GM19467 (cell line): ENCODE results near the gene F8.
"Not testable (repeated sequence)": the region's sequence is repeated elsewhere in the genome, so short reads cannot be mapped to it uniquely, and the experiment has no call there.

Experiments
- ATAC-seq: cut with Tn5 transposase; IDR thresholded peaks from one replicate; pipeline ENCODE4 v1.9.1; 2021; ENCODE audit warnings: mild to moderate bottlenecking, moderate library complexity; ENCODE audit not compliant: unreplicated experiment

The F8 gene

DNA sequence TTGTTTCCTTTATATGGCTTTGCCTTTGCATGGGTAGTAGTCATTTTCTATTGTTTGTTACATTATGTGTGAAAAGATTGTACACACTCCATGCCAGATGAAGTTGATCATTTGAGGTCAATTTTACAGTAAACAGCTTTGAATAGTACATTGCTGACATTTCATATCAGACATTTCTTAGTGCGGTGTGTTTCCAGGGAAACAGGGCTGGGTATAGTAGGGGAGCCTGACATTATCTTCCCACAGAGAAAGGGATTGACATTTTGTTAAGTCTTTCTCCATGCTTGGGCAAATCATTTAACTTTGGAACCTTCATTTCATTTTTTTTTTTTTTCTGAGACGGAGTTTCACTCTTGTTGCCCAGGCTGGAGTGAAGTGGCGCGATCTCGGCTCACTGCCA is 9.1 kb upstream of the F8 start:
- ATAC-seq, result no peak

DNA sequence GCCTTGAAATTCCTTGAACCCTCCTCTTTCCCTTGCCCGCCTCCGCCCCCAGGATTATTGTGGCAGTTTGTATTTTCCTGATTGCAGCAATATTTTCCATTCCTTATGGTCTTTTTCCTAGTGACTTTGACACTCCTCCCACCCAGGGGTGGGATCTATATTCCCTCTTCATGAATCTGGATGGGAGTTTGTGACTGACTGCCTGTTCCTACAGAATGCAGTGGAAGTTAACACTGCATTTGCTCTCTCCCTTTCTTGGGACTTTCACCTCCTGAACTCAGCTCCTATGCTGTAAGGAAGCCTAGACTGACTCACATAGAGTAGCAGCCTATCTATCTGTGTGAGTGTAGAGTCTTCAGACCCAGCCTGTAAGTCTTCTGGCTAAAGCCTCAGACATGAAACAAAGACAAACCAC is 6.4 kb upstream of the F8 start:
- no peak for ATAC-seq

DNA sequence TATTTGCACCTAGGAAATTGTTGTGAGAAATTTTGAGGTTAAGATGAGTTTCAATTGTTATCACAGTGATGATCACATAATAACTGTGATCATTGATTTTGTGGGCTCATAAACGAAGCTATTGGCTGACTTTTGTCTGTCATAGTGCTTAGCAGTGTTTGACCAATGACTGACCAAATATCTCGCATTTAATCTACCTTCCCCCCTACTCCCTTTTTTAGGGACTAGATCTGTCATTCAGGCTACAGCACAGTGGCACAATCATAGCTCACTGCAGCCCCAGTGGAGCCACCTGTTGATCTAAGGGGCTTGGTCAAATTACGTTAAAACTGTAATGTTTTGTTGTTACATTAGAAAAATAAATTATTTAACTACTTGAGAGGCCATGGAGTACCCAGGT is 5.6 kb upstream of the F8 start:
- no peak for ATAC-seq

DNA sequence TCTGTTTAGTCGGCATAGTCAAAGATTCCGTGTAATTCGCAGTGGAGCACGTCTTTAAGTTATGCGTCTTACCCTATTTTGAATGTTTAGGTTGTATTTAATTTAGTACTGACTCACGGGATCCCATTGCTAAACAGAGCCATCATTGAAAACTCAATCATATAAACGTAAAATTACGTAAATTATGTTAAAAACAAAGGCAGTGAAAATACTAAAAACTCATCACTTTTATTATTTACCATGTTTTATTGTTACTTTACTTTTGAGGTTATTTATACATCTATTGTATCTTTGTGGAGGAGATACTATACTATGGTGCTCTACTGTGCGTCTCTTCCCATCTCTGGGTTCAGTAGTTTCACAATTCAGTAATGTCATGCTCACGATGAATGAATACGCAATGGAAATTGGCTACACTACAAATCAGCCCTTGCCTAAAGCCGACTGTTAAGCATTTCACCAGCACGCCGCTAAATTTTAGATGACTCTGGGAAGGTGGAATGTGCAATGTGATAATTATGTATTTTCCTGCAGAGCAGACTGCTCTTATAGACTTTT is 5.1 kb upstream of the F8 start:
- ATAC-seq, result no peak

DNA sequence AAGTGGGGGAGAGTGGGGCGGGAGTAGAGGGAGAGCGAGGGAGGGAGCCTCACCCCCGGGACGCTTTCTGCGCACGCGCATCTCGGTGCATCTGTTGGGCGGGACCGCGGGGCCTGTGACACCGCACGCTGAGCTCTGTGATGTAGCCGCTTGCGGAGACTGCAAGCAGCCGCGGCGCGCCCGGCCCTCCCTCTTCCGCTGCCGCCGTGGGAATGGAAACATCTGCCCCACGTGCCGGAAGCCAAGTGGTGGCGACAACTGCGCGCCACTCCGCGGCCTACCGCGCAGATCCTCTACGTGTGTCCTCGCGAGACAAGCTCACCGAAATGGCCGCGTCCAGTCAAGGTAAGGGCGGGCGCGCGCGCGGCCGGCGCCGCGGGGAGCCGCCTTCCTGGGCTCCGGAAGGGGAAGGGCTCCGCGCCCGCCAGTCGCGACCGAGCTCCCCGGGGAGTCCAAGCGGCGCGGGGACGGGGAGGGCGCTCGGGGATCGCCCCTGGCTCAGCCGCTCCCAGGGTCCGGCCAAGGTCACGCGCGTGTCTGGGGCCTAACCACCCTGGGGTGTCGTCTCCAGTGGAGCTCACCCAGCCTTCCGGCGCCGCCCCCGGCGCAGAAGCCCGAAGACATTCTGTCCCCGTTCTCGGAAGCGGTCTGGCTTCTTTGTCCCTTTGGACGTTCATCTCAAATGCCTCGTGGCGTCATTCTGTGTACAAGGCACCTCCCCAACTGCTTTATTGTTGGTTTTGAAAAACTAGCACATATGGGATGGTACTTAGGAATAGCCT is 4.4 kb upstream of the F8 start, which contains the start of gene FUNDC2:
FUNDC2 (plus strand) TSS at position 118 of the 782 bp plus-strand sequence; CDS start at position 213, 95 bp downstream.
- ATAC-seq, result peak; percentile 82

DNA sequence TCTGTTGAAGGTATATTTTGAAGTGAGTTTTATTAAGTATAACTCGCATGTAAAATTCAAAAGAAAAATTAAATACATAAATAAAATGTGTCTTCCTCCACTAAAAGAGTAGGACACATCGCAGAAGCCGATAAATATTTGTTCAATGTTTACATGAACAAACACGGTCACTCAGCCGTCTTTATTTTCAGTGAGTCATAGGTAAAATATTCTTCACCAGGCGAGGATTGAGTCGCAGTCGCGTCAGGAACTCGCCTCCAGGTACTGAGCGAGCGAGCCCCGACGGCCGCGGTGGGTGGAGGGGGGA is 3.9 kb upstream of the F8 start:
- ATAC-seq, result no peak

DNA sequence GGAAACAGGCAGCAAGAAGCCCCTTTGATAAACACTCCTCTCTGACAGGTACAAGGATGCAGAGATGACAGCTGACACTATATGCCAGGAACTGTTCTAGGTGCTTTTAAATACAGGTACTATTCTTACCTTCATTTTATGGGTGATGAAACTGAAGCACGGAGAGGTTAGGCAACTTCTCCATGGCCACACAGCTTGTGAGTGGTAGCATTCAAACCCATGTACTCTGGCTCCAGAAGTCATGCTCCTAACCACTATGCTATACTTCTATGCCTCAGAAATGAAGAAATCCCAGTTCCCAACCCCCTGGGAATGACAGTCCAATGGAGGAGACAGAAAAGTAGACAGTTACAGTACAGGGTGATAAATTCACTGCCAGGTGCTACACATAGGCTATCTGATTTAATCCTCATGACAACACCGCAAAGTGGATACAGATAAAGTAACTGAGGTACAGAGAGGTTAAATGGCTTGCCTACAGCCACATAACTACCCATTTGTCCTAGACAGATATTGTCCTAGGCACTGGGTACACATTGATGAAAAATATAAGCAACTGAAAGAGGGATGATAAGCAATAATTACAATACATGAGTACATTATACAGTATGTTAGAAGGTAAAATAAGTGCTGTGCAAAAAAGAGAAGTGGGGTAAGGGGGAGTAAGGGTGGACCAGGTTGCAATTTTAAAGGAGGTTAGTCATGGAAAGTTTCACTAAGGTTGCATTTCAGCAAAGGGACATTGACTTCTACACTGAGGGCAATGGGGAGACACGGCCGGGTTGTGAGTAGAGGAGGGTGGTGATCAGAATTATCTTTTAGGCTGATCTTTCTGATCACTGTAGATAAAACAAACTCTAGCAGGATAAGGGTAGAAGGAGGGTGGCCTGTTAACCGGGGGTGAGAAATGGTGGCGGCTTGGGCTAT is 1.6 kb upstream of the F8 start:
- ATAC-seq, result no peak

DNA sequence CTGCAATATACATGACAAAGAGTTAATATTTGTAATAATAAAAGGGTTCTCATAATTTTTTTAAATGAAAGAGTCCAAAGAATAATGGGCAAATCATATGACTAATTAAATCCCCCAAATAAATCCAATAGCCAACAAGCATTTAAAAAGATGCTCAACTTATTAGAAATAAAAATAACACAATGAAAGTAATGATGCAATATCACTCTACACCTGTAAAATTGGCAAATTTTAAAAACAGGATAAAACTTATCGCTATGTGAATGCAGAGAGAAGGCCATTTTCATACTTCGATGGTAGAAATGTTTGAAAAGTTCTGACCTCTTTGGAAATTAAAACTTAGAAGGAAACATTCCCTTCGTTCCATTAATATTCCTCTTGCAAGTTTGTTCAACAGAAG is 1.9 kb downstream of the F8 start:
- ATAC-seq, result no peak

DNA sequence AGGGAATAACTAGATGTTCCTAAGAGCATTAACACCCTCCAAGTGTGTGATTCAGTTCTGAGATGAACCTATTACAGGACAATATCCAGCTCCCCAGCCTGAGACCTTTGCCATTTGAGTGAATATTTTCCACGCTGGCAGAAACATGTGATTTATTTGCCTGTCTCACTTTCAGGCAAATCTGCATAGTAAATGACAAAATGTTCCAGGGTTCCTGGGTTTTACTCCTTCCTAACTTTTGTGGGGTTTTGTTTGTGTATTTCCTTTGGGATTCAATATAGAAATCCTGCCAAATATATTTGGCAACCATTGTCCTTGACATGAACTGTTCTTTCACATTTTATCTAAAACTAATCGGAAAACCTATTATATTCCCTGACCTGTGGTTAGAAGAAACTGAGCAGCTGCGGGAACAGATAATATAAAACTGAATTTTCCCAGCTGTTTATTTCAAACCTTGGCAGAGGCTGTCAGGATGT is 12.5 kb downstream of the F8 start:
- no peak for ATAC-seq

DNA sequence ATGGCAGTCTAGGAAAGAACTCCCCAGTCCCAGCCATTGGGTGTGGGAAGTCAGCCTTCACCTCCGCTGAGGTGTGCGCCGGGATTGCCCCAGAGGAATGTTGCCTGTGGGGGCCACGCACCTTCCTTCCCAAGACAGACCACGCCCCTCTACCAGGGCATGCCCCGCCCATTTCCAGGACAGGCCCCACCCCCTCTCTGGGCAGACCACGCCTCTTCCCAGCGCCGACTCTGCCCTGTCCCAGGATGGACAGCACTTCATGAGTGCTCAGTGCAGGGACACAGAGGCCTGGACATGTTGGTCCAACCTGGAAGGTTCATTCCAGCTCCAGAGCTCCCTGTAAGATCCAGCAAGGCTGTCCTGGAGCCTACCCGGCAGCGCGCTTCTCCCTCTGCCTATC is 13.9 kb downstream of the F8 start:
- not testable (repeated sequence) for ATAC-seq

DNA sequence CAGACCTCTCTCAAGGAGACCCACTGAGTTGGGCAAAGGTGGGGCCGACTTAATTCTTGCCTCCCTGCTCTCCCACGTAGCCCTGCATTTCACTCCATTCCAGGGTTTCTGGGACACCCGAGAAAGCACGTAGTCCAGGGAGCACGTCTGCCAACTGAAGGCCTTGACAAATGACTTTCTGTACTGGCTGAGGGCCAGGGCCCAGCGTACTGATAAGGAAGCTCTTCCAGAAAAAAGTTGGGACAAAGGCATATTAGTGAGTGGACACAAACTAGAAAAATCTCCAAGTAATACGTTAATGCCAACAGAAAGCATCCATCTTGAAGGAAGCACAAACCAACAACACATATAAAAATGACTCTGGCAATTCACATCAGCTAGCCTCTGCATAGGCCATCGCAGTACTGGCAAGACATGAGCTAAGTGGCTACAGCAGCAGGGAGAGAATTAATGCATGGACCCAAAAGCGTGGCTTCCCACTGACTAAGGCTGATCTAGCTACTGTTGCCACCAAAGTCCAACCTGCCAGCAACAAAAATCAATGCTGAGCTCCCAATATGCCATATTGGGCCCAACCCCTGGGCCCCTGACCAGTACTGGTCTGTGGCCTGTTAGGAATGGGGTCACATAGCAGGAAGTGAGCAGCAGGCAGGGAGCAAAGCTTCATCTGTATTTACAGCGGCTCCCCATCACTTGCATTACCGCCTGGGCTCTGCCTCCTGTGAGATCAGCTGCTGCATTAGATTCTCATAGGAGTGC is 15.4 kb downstream of the F8 start:
- ATAC-seq, result not testable (repeated sequence)

DNA sequence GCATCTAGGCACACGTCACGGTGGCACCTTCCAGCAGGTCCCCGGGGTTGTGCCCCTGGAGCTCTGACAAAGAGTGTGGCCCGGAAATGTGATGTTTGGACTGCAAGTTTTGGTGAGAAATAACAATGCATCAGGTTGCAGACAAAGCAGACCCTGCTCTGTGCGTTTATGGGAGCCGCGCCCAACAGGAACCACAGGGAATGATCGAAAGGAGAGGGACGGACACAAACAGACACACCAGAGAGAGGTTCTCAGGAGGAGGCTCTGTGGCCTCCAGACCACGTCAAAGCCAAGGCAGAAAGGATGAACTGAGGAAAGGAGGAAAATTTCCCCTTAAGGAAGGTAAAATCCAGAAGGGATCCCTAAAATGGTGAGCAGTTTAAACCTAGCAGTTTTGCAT is 16.1 kb downstream of the F8 start:
- not testable (repeated sequence) for ATAC-seq

DNA sequence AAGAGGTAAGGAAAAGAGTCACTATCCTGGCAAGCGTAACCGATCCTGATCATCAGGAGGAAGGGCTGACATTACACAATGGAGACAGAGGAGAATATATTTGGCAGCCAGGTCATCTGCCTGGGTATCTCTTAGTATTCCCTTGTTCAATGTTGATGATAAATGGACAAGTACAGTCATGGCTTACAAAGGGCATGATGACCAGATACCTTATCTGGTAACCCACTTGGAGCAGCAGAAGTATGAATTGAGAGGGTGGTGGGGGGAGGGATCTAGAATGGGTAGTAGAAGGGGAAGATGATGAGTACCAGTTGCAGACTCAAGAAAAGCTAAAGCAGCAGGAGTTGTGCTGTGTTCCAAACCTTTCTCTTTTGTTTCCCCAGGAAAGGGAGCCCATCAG is 17.3 kb downstream of the F8 start:
- no peak for ATAC-seq

DNA sequence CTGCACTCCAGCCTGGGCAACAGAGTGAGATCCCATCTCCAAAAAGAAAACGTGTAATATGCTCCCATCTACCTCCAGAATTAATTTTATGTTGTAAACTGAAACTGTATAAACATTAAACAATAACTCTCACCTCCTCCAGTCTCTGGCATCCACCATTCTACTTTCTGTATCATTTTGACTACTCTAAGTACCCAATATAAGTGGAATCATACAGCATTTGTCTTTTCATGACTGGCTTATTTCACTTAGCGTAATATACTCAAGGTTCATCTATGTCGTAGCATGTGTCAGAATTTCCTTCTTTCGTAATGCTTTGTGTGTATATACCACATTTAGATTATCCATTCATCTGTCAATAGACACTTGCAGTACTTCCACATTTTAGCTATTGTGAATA is 20.6 kb downstream of the F8 start:
- ATAC-seq, result no peak

DNA sequence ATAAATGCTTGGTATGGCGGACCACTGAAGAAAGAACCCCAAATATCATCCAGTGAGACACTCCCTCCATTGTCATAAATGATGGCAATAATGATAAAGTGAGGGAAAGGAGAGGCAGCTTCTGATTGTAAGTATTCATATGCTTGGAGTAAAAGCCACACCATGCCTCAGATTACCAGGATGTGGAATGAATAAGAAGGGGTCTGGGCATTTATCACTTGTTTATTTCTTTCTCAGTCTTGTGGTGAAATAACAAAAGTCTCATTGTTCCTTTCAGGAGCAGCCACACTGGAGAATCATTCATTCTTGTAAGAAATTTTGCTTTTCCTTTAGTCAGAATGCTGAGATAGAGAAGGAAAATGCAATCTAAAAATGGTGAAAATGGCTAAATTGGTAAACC is 21.7 kb downstream of the F8 start:
- no peak for ATAC-seq

DNA sequence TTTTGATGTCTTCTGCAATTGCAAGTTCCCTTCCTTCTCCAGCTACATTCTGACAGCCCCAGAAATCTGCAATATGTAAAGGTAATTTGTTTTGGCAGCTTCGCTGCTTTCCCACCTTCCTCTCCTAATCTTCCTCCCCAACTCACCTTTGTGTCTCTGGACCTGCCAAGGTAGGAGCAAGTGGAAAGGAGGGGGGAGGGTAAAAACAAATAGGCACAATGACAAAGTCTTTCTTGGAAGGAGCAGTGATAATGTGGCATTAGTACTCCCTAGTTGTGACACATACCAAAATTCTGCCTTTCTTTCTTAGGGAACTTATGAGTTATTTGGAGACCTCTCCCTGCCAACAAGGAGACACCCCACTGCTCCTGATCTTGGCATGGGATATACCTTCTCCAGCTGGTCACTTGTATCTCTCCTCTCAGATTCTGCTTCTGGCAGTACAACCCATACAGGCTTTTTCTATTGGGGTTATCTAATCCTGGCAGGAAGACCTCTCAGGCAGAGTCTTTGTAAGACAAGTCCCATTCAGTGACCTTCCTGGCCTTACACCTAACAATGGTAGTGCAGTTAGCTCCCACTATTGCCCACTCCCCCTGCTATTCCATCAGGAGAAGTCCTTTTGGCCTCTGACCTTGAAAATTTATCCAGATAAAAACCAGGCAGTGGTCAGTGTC is 24.2 kb downstream of the F8 start:
- no peak for ATAC-seq

DNA sequence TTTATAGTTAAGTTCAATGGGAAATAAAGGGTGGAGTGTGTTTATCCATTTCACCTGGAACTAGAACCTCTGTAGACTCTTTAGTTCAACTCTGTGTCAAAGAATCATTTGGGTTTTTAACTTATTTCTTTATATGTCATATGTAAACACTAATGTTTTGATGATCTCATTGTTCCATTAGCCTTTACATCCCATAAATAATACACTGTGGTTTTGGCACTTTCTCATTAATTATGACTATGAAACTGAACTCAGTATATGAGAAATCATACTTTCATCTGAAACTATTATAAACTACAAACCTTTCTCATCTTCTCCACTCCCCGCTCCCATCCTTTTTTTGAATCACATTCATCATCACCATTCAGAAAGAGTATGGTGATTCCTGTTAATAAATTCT is 31.0 kb downstream of the F8 start:
- no peak for ATAC-seq

DNA sequence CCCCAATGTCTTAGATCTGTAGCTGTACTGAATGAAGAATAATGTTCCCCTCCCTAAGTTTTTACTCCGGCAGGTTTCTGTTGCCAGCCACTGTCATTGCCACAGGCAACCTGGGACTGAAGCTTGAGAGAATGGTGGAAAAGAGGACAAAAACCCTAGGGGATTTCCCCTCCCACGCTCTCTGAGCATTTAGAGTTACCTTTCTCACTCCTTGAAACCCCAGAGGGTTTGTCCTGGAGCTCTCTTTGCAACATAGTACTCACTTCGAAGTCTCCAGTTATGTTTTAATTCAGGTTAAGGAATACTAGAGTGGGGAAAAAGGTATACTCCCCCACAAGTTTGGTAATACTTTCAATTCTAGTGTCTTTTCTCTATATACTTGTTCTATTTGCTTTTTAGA is 31.5 kb downstream of the F8 start:
- no peak for ATAC-seq

DNA sequence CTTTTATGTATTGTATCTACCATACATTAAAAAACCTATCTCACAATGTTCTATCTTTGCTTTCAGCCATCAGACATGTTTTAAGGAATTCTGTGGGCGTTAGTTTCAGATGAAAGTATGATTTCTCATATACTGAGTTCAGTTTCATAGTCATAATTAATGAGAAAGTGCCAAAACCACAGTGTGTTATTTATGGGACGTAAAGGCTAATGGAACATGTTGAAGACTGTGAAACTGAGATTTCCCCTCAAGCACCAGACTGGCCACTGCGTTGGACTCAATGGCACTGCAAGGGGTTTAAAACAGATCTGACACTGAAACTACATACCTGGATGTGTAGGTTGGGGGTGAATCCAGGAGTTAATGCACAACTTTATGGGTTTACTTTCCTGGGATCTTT is 32.0 kb downstream of the F8 start:
- ATAC-seq, result no peak

DNA sequence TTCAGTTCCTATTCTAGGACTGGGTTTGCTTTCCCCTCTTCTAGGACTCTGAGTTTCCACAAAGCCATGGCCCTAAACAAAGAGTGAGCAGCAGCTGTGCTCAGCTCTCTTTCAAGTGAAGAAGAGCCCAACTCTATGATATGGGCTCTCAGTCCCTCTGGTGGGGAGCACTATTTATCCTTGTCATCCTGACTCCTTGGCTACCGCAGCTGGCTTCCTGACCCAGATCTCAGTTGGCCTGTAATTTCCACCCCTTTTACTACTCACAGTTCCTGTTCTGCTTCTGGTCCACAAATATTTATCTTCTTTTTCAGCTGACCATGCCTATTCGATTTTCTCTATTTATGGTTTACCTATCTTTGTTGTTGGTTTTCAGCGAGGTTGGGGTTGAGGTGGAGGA is 33.8 kb downstream of the F8 start:
- ATAC-seq, result no peak
